B cell (primary cell): ENCODE results near the gene C1orf198.

Experiments
- EZH2 ChIP-seq: IDR thresholded peaks from 2 replicates; pipeline ENCODE4 v1.6.1; 2012; ENCODE audit warnings: borderline replicate concordance, low read depth, mild to moderate bottlenecking, moderate library complexity, low read length; ENCODE audit not compliant: insufficient read depth, poor library complexity, severe bottlenecking
- TF ChIP-seq, protein P1 (sequence below): fragments of 200-600 bp; IDR thresholded peaks from one replicate; pipeline ENCODE4 v1.8.0; 2022; ENCODE audit warnings: antibody characterized with exemption, mild to moderate bottlenecking

GRCh38 chr1:230902349-230902923 is 34.1 kb upstream of the C1orf198 start:
- TF ChIP-seq, protein P1, sequence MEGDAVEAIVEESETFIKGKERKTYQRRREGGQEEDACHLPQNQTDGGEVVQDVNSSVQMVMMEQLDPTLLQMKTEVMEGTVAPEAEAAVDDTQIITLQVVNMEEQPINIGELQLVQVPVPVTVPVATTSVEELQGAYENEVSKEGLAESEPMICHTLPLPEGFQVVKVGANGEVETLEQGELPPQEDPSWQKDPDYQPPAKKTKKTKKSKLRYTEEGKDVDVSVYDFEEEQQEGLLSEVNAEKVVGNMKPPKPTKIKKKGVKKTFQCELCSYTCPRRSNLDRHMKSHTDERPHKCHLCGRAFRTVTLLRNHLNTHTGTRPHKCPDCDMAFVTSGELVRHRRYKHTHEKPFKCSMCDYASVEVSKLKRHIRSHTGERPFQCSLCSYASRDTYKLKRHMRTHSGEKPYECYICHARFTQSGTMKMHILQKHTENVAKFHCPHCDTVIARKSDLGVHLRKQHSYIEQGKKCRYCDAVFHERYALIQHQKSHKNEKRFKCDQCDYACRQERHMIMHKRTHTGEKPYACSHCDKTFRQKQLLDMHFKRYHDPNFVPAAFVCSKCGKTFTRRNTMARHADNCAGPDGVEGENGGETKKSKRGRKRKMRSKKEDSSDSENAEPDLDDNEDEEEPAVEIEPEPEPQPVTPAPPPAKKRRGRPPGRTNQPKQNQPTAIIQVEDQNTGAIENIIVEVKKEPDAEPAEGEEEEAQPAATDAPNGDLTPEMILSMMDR, result no peak
- TF ChIP-seq EZH2, result no peak
